ENCODE data around the gene PDGFA.

- TF ChIP-seq CTCF (conservative IDR thresholded peaks at IDR 0.05) (no peak), EZH2 (IDR thresholded peaks at IDR 0.05; ENCODE audit: low read depth) (no peak)
These were observed 9.5 kb downstream of the PDGFA start for GRCh38 chr7:510131-510481.
